Measurements from ENCODE around the gene COL4A3. TPM values are rescaled to one million over a fixed set of nuclear protein-coding genes. Genes with fewer than 3 reads are reported as not detected.

Gene COL4A3
- total RNA-seq, 1 donor, result not detected

GRCh38 chr2:227127201-227127600, 37.2 kb upstream of the COL4A3 start:
- Histone ChIP-seq H3K4me3 (ENCODE audit: insufficient read depth, low read length) (no peak overlapping the region), H2AFZ (ENCODE audit: low read length) (no peak overlapping the region), H3K27ac (ENCODE audit: low read depth, low read length) (no peak overlapping the region), H3K79me2 (ENCODE audit: insufficient read depth, low read length) (no peaks in the 10 kb centered on the region), H3K36me3 (ENCODE audit: insufficient read depth, low read length) (no peaks in the 10 kb centered on the region), H3K4me1 (ENCODE audit: insufficient read depth, low read length) (no peaks in the 10 kb centered on the region), H4K20me1 (ENCODE audit: insufficient read depth, low read length) (no peaks in the 10 kb centered on the region), H3K4me2 (ENCODE audit: insufficient read depth, low read length) (no peak overlapping the region), H3K9me3 (ENCODE audit: low read depth, low read length) (no peaks in the 10 kb centered on the region), H3K27me3 (ENCODE audit: insufficient read depth, low read length) (peaks cover 17% of the 10 kb centered on the region)
- no peak for TF ChIP-seq CTCF (IDR thresholded peaks at IDR 0.05; ENCODE audit: extremely low read depth, low read depth, low read length)
- no peak for DNase-seq (ENCODE audit: insufficient read length, low spot score, missing footprints)

- Histone ChIP-seq H4K20me1 (ENCODE audit: insufficient read depth, low read length) (no peaks in the 10 kb centered on the region), H3K4me1 (ENCODE audit: insufficient read depth, low read length) (no peaks in the 10 kb centered on the region), H3K9me3 (ENCODE audit: low read depth, low read length) (no peaks in the 10 kb centered on the region), H3K27me3 (ENCODE audit: insufficient read depth, low read length) (peaks cover 17% of the 10 kb centered on the region), H3K36me3 (ENCODE audit: insufficient read depth, low read length) (no peaks in the 10 kb centered on the region), H2AFZ (ENCODE audit: low read length) (no peak overlapping the region), H3K4me3 (ENCODE audit: insufficient read depth, low read length) (no peak overlapping the region), H3K27ac (ENCODE audit: low read depth, low read length) (no peak overlapping the region), H3K79me2 (ENCODE audit: insufficient read depth, low read length) (no peaks in the 10 kb centered on the region), H3K4me2 (ENCODE audit: insufficient read depth, low read length) (no peak overlapping the region)
- TF ChIP-seq CTCF (IDR thresholded peaks at IDR 0.05; ENCODE audit: extremely low read depth, low read depth, low read length), result no peak
- no peak for DNase-seq (ENCODE audit: insufficient read length, low spot score, missing footprints)
These were observed 33.8 kb upstream of the COL4A3 start for GRCh38 chr2:227130636-227131035.

- H3K27me3 ChIP-seq (ENCODE audit: insufficient read depth, low read length), result peaks cover 2% of the 10 kb centered on the region
- no peak overlapping the region for H3K4me3 ChIP-seq (ENCODE audit: insufficient read depth, low read length)
- DNase-seq (ENCODE audit: insufficient read length, low spot score, missing footprints), result no peak
- H3K4me2 ChIP-seq (ENCODE audit: insufficient read depth, low read length), result no peak overlapping the region
- H3K4me1 ChIP-seq (ENCODE audit: insufficient read depth, low read length), result no peaks in the 10 kb centered on the region
- H3K27ac ChIP-seq (ENCODE audit: low read depth, low read length), result no peak overlapping the region
- TF ChIP-seq CTCF (IDR thresholded peaks at IDR 0.05; ENCODE audit: extremely low read depth, low read depth, low read length), result no peak
- no peaks in the 10 kb centered on the region for H3K79me2 ChIP-seq (ENCODE audit: insufficient read depth, low read length)
- H2AFZ ChIP-seq (ENCODE audit: low read length), result no peak overlapping the region
- no peaks in the 10 kb centered on the region for H3K36me3 ChIP-seq (ENCODE audit: insufficient read depth, low read length)
- H4K20me1 ChIP-seq (ENCODE audit: insufficient read depth, low read length), result no peaks in the 10 kb centered on the region
- no peaks in the 10 kb centered on the region for H3K9me3 ChIP-seq (ENCODE audit: low read depth, low read length)
These were observed 31.4 kb upstream of the COL4A3 start for GRCh38 chr2:227132986-227133385.

GRCh38 chr2:227134591-227134990, 29.8 kb upstream of the COL4A3 start:
- H3K9me3 ChIP-seq (ENCODE audit: low read depth, low read length), result no peaks in the 10 kb centered on the region
- H3K4me3 ChIP-seq (ENCODE audit: insufficient read depth, low read length), result no peak overlapping the region
- no peak for TF ChIP-seq CTCF (IDR thresholded peaks at IDR 0.05; ENCODE audit: extremely low read depth, low read depth, low read length)
- no peak overlapping the region for H2AFZ ChIP-seq (ENCODE audit: low read length)
- no peak overlapping the region for H3K4me2 ChIP-seq (ENCODE audit: insufficient read depth, low read length)
- H3K27ac ChIP-seq (ENCODE audit: low read depth, low read length), result no peak overlapping the region
- DNase-seq (ENCODE audit: insufficient read length, low spot score, missing footprints), result no peak
- H3K4me1 ChIP-seq (ENCODE audit: insufficient read depth, low read length), result no peaks in the 10 kb centered on the region
- no peaks in the 10 kb centered on the region for H3K79me2 ChIP-seq (ENCODE audit: insufficient read depth, low read length)
- H3K36me3 ChIP-seq (ENCODE audit: insufficient read depth, low read length), result no peaks in the 10 kb centered on the region
- H3K27me3 ChIP-seq (ENCODE audit: insufficient read depth, low read length), result no peaks in the 10 kb centered on the region
- no peaks in the 10 kb centered on the region for H4K20me1 ChIP-seq (ENCODE audit: insufficient read depth, low read length)

Data from osteoblast (primary cell).